HG02884 (cell line): ENCODE data around the gene RPP30.
"Not testable (repeated sequence)": the region's sequence is repeated elsewhere in the genome, so short reads cannot be mapped to it uniquely, and the experiment has no call there.

Experiments used
- ATAC-seq: cut with Tn5 transposase; IDR thresholded peaks from one replicate; pipeline ENCODE4 v1.9.1; 2021; ENCODE audit warnings: mild to moderate bottlenecking, moderate library complexity; ENCODE audit not compliant: unreplicated experiment

RPP30 gene

DNA sequence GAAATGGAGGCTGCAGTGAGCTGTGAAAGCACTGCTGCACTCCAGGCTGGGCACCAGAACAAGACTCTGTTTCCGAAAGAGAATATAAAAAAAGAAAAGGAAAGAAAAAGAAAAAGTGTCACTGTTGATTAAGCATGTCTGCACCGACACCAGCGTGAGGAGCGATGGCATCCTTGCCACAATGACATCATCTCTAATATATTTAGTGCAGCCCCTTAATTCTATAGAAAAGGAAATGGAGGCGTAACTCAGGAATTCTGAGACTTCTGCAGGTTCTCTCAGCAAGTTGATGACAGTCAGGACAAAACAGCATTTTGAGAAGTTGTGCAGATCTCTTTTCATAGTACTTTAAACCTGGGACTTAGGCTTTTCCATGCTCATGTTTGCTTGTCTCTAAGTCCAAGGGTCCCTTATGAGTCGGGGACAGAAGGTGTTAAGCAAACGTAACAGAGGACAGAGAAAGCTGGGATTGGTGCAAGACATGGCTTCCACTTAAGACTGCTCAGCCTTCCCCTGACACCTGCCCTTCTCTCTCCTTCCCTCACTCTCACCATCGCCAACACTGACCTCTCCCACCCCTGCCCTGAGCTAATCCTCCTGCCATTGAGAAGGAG, 66.0 kb downstream of the RPP30 start:
- no peak for ATAC-seq

DNA sequence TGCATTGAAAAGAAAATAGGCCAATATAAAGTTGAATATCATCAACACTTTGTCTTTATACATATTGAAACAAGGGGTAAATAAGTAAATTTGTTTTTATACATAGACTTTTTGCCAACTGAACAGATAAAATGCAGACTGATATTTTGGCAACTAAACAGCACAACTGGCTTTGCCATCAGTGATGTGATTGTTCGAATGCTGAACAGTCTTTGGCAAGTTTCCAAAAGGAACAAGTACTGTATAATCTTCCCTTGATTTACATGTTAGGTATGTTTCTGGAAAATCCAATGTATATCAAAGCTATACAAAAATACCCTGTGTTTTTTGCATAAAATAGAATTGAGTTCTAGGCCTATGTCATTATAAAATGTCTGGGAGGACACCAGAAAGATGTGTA, 67.3 kb downstream of the RPP30 start:
- ATAC-seq: no peak

DNA sequence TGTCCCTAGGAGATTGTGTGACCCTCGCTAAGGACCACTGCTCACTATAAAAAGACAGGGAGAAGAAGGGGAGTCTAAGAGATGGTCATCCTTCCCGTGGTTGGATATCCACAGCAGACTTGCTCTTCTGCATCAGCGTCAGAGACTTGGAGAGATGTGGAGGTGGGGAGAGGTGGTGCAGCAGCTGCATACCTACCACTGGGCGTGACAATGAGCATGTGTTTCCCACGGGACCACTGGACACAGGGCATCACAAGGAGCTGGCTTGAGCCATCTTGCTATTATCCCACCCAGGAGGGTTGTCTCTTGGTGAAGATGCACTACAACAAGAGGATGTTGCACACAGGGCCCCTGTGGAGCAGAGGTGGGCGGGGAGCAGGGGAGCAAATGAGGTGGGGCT, 67.9 kb downstream of the RPP30 start:
- ATAC-seq: no peak

DNA sequence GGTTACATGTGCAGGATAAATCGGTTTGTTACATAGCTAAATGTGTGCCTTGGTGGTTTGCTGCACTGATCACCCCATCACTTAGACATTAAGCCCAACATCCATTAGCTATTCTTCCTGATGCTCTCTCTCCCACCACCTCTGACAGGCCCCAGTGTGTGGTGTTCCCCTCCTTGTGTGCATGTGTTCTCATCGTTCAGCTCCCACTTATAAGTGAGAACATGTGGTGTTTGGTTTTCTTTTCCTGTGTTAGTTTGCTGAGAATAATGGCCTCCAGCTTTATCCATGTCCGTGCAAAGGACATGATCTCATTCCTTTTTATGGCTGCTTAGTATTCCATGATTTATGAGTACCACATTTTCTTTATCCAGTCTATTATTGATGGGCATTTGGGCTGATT, 71.2 kb downstream of the RPP30 start:
- not testable (repeated sequence) for ATAC-seq

DNA sequence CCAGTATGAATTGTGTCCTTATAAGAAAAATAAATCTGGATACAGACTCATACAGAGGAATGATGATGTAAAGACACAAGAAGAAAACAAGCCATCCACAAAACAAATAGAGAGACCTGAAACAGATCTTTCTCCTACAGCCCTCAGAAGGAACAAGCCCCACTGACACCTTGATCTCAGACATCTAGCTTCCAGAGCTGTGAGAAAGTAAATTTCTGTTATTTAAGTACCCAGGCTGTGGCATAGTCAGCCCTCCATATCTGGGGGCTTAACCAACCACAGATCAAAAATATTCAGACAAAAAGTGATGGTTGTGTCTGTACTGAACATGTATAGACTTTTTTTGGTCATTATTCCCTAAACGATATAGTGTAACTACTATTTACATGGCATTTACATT, 73.0 kb downstream of the RPP30 start:
- ATAC-seq: no peak

DNA sequence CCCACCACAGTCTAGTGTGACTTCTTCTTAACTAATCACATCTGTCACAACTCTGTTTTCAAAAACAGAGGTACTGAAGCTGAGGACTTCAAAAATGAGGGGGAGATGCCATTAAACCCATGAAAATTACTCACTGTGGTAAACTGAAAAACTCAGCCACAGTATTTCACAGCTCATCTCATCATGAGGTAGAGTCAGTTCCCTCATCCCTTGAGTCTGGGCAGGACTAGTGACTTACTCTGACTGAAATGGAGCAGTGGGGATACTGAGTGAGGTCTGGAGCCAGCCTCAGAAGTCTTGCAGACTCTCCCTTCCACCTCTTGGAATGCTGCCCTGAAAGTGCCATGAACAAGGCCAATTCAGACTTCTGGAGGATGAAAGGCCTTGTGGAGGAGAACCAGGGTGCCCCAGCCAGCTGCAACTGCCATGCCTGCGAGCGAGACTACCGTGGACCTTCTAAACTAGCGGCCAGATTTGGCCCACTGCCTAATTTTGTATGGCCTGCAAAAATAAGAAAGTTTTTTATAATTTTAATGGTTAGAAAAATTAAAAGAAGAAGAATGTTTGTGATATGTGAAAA, 73.8 kb downstream of the RPP30 start:
- ATAC-seq: no peak

DNA sequence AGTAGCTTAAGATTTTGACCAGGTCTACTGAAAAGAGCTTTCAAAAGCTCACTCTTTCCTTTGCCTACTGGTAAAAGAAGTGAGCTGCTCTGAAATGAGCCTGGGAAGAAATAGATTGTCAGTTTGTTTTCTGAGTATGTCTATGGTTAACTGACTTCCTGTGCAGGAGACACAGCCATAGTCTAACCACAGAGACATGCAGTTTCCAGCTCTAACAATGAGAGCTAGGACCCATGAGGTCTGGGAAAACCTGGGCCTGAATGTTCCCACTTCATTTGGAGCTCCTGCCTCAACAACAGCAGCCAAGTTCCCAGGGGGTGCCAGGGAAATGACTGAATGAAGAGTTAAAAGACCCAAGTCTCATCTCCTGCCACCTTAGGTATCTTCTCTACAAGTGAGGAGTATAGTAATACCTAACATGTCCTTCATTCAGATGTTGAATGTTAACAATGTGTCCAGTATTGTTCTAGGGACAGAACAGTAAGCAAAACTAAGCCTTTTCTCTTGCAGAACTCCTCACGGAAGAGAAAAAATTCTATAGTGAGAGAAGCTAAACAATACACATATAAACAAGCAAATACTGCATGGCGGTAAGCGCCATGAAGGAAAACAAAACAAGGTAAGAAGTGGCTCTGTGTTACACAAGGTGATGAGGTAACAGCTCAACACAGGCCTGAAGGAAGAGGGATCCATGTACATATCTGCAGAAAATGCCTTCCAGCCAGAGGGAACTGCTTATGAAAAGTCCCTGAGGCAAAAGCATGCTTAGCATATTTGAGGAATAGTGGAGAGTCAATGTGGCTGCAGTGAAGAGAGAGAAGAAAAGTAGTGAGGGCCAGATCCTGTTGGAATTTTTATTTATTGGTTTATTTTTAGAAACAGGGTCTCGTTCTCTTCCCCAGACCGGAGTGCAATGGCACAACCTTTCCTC, 75.5 kb downstream of the RPP30 start:
- peak; percentile 83 for ATAC-seq
